HFFc6 (cell line): ENCODE data around the gene NELFE. TPM values are rescaled to one million over a fixed set of nuclear protein-coding genes. Genes with fewer than 3 reads are reported as not detected.
"Not testable (repeated sequence)": the region's sequence is repeated elsewhere in the genome, so short reads cannot be mapped to it uniquely, and the experiment has no call there.

Experiments used
- DNase-seq: peaks from one replicate; pipeline ENCODE4 v3.0.0-alpha.2; 2018
- H3K27ac Mint-ChIP-seq: 2 replicates; pipeline ENCODE4 v1.8.0; 2020; ENCODE audit warnings: mild to moderate bottlenecking, mixed read lengths
- H3K27me3 Mint-ChIP-seq: 2 replicates; pipeline ENCODE4 v1.8.0; 2021; ENCODE audit warnings: mild to moderate bottlenecking, moderate library complexity, mixed read lengths; ENCODE audit not compliant: insufficient read depth
- H3K36me3 Mint-ChIP-seq: 2 replicates; pipeline ENCODE4 v1.8.0; 2021; ENCODE audit warnings: low read depth, mixed read lengths
- H3K4me1 Mint-ChIP-seq: 2 replicates; pipeline ENCODE4 v1.8.0; 2020; ENCODE audit warnings: low read depth, mixed read lengths
- H3K4me3 Mint-ChIP-seq: 2 replicates; pipeline ENCODE4 v1.8.0; 2020; ENCODE audit warnings: mild to moderate bottlenecking, moderate library complexity, mixed read lengths
- H3K9me3 Mint-ChIP-seq: 2 replicates; pipeline ENCODE4 v1.8.0; 2020; ENCODE audit warnings: mild to moderate bottlenecking, mixed read lengths
- microRNA-seq: library from miRNA; unstranded; fragments of <30 nt; microRNA quantifications from one replicate; pipeline ENCODE4, GENCODE V29; 2019
- total RNA-seq, 6 experiments: library from RNA; stranded (reverse); fragmentation: NEBNext Ultra II Directional; extraction: Animal tissue kit (Norgen Biotek cat#: 25700); gene quantifications; 2 replicates in 1 of 6; 3 replicates in 5 of 6; pipeline ENCODE4 v1.2.3, GENCODE V29; 2021
- TF ChIP-seq, protein P1 (sequence below): fragments of 200-600 bp; sonication (generic); IDR thresholded peaks from 2 replicates; pipeline ENCODE4 v1.5.0; 2021; ENCODE audit warnings: antibody characterized with exemption, mild to moderate bottlenecking

NELFE gene
- total RNA-seq, 6 experiments from 2014 or later = 63.4 to 87.0 (median 78.7) TPM

DNA sequence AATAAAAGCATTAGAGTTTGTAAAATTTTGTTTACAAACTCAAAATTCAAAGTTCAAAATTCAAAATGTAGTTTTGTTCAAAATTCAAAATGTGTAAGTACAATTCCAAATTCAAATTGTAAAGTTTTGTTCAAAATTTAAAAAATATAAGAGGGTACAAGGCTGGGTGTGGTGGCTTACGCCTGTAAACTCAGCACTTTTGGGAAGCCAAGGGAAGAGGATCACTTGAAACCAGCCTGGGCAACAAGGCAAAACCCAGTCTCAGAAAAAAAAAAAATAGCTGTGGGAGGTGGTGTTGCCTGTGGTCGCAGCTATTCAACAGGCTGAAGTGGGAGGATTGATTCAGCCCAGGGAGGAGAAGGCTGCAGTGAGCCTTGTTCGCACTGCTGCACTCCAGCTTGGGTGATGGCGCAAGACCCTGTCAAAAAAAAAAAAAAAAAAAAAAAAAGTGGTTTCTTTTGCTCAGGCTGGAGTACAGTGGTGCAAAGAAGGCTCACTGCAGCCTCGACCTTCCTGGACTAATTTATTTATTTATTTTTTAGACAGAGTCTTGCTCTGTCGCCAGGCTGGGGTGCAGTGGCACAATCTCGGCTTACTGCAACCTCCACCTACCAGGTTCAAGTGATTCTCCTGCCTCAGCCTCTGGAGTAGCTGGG lies 51.5 kb downstream of the NELFE start:
- peaks cover 51% of the 10 kb centered on the region for H3K4me1 Mint-ChIP-seq
- H3K4me3 Mint-ChIP-seq = no peak overlapping the region

GRCh38 chr6:31906727-31907126 lies 52.0 kb downstream of the NELFE start:
- H3K27ac Mint-ChIP-seq, H3K9me3 Mint-ChIP-seq, H3K27me3 Mint-ChIP-seq, H3K4me3 Mint-ChIP-seq, H3K36me3 Mint-ChIP-seq, DNase-seq: not testable (repeated sequence)
- H3K4me1 Mint-ChIP-seq = peaks cover 46% of the 10 kb centered on the region

More for the DNA sequence above, 51.5 kb downstream of the NELFE start:
- TF ChIP-seq, protein P1, sequence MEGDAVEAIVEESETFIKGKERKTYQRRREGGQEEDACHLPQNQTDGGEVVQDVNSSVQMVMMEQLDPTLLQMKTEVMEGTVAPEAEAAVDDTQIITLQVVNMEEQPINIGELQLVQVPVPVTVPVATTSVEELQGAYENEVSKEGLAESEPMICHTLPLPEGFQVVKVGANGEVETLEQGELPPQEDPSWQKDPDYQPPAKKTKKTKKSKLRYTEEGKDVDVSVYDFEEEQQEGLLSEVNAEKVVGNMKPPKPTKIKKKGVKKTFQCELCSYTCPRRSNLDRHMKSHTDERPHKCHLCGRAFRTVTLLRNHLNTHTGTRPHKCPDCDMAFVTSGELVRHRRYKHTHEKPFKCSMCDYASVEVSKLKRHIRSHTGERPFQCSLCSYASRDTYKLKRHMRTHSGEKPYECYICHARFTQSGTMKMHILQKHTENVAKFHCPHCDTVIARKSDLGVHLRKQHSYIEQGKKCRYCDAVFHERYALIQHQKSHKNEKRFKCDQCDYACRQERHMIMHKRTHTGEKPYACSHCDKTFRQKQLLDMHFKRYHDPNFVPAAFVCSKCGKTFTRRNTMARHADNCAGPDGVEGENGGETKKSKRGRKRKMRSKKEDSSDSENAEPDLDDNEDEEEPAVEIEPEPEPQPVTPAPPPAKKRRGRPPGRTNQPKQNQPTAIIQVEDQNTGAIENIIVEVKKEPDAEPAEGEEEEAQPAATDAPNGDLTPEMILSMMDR = no peak
- Mint-ChIP-seq H3K27me3 (peaks cover 11% of the 10 kb centered on the region), H3K27ac (no peak overlapping the region), H3K36me3 (no peaks in the 10 kb centered on the region), H3K9me3 (no peaks in the 10 kb centered on the region)
- no peak for DNase-seq

GRCh38 chr6:31906122-31906521 lies 52.6 kb downstream of the NELFE start:
- H3K27ac Mint-ChIP-seq = no peak overlapping the region
- H3K36me3 Mint-ChIP-seq = no peaks in the 10 kb centered on the region
- H3K4me3 Mint-ChIP-seq = no peak overlapping the region
- H3K27me3 Mint-ChIP-seq = peaks cover 9% of the 10 kb centered on the region
- H3K9me3 Mint-ChIP-seq = no peaks in the 10 kb centered on the region
- H3K4me1 Mint-ChIP-seq = peaks cover 43% of the 10 kb centered on the region
- no peak for DNase-seq
- TF ChIP-seq, protein P1 = no peak

- Mint-ChIP-seq H3K36me3 (no peaks in the 10 kb centered on the region), H3K27me3 (peaks cover 9% of the 10 kb centered on the region), H3K27ac (no peak overlapping the region), H3K4me3 (no peak overlapping the region), H3K9me3 (no peaks in the 10 kb centered on the region), H3K4me1 (peaks cover 36% of the 10 kb centered on the region)
- no peak for DNase-seq
- TF ChIP-seq, protein P1 = no peak
Measured at GRCh38 chr6:31905041-31905440, 53.7 kb downstream of the NELFE start.

- TF ChIP-seq, protein P1 = no peak
- DNase-seq = no peak
- Mint-ChIP-seq H3K4me1 (peaks cover 34% of the 10 kb centered on the region), H3K27ac (no peak overlapping the region), H3K36me3 (no peaks in the 10 kb centered on the region), H3K9me3 (no peaks in the 10 kb centered on the region), H3K4me3 (no peak overlapping the region), H3K27me3 (peaks cover 9% of the 10 kb centered on the region)
Measured at GRCh38 chr6:31903957-31904356, 54.8 kb downstream of the NELFE start.

Small RNA genes within 50 kb of the gene (microRNA-seq; reads per million reads assigned to microRNA genes)
- not detected for gene MIR1236

Other genes with a start within 250 kb of the NELFE start
- not detected for gene LY6G6D, start 243.6 kb downstream of the NELFE start, total RNA-seq
- not detected for gene LY6G6C, start 237.2 kb downstream of the NELFE start, total RNA-seq
- not detected for gene MPIG6B, start 235.6 kb downstream of the NELFE start, total RNA-seq
- gene DDAH2, start 229.7 kb downstream of the NELFE start, total RNA-seq = 10 to 100 TPM; 44.0 to 47.8 (median 46.0) TPM
- 100 to 1,000 TPM; 638 to 833 (median 745) TPM for gene CLIC1, start 222.4 kb downstream of the NELFE start, total RNA-seq
- 10 to 100 TPM in 4 of 6 experiments, 1 to 10 TPM in 2; 7.4 to 14.8 (median 12.6) TPM for gene MSH5, start 219.0 kb downstream of the NELFE start, total RNA-seq
- gene SAPCD1, start 196.3 kb downstream of the NELFE start, total RNA-seq = 1 to 10 TPM in 5 of 6 experiments, under 1 TPM in 1; 0.91 to 2.4 (median 1.3) TPM
- gene VWA7, start 181.6 kb downstream of the NELFE start, total RNA-seq = under 1 TPM; 0.24 to 0.83 (median 0.64) TPM
- gene VARS1, start 163.2 kb downstream of the NELFE start, total RNA-seq = 100 to 1,000 TPM; 117 to 144 (median 127) TPM
- 10 to 100 TPM; 31.8 to 48.5 (median 43.4) TPM for gene LSM2, start 152.0 kb downstream of the NELFE start, total RNA-seq
- 1 to 10 TPM; 1.2 to 1.9 (median 1.6) TPM for gene HSPA1L, start 143.7 kb downstream of the NELFE start, total RNA-seq
- gene HSPA1A, start 143.4 kb downstream of the NELFE start, total RNA-seq = 100 to 1,000 TPM in 1 of 6 experiments, 10 to 100 TPM in 5; 78.5 to 102 (median 84.7) TPM
- gene HSPA1B, start 131.2 kb downstream of the NELFE start, total RNA-seq = 100 to 1,000 TPM in 2 of 6 experiments, 10 to 100 TPM in 4; 95.5 to 116 (median 98.9) TPM
- gene NEU1, start 96.2 kb downstream of the NELFE start, total RNA-seq = 10 to 100 TPM; 35.8 to 48.6 (median 40.9) TPM
- under 1 TPM in 1 of 6 experiments, not detected in 5; 0.10 TPM for gene SLC44A4, start 80.0 kb downstream of the NELFE start, total RNA-seq
- 10 to 100 TPM; 43.4 to 47.4 (median 45.9) TPM for gene EHMT2, start 61.3 kb downstream of the NELFE start, total RNA-seq
- 1 to 10 TPM; 7.3 to 9.0 (median 8.3) TPM for gene ZBTB12, start 56.9 kb downstream of the NELFE start, total RNA-seq
- gene C2, start 31.3 kb downstream of the NELFE start, total RNA-seq = under 1 TPM in 4 of 6 experiments, not detected in 2; 0.24 to 0.43 (median 0.43) TPM
- 1 to 10 TPM in 2 of 6 experiments, under 1 TPM in 3, not detected in 1; 0.33 to 1.3 (median 0.81) TPM for gene CFB, start 12.9 kb downstream of the NELFE start, total RNA-seq
- gene SKIC2, start 204 bp upstream of the NELFE start, total RNA-seq = 10 to 100 TPM; 74.0 to 83.3 (median 77.8) TPM
- 10 to 100 TPM; 14.1 to 20.5 (median 16.5) TPM for gene DXO, start 13.2 kb upstream of the NELFE start, total RNA-seq
- 1 to 10 TPM; 1.2 to 3.2 (median 2.0) TPM for gene C4A, start 23.1 kb upstream of the NELFE start, total RNA-seq
- 1 to 10 TPM; 1.5 to 2.5 (median 2.0) TPM for gene C4B, start 55.8 kb upstream of the NELFE start, total RNA-seq
- under 1 TPM in 1 of 6 experiments, not detected in 5; 0.17 TPM for gene CYP21A2, start 79.4 kb upstream of the NELFE start, total RNA-seq
- 1 to 10 TPM in 1 of 6 experiments, under 1 TPM in 5; 0.28 to 1.4 (median 0.83) TPM for gene TNXB, start 150.4 kb upstream of the NELFE start, total RNA-seq
- 10 to 100 TPM; 80.0 to 96.2 (median 88.7) TPM for gene ATF6B, start 169.3 kb upstream of the NELFE start, total RNA-seq
- gene FKBPL, start 171.3 kb upstream of the NELFE start, total RNA-seq = 1 to 10 TPM; 4.3 to 6.0 (median 4.9) TPM
- gene PRRT1, start 193.0 kb upstream of the NELFE start, total RNA-seq = 1 to 10 TPM; 2.6 to 5.8 (median 5.1) TPM
- gene PPT2, start 195.2 kb upstream of the NELFE start, total RNA-seq = 10 to 100 TPM; 15.9 to 21.7 (median 18.6) TPM
- gene EGFL8, start 205.6 kb upstream of the NELFE start, total RNA-seq = 1 to 10 TPM; 3.5 to 4.4 (median 3.7) TPM
- 100 to 1,000 TPM in 5 of 6 experiments, 10 to 100 TPM in 1; 88.8 to 114 (median 104) TPM for gene AGPAT1, start 217.1 kb upstream of the NELFE start, total RNA-seq
- gene RNF5, start 219.4 kb upstream of the NELFE start, total RNA-seq = 10 to 100 TPM; 30.0 to 37.4 (median 34.7) TPM
- gene AGER, start 225.3 kb upstream of the NELFE start, total RNA-seq = 1 to 10 TPM; 6.2 to 7.6 (median 6.5) TPM
- 10 to 100 TPM; 50.7 to 61.4 (median 56.2) TPM for gene PBX2, start 231.2 kb upstream of the NELFE start, total RNA-seq
- gene GPSM3, start 233.7 kb upstream of the NELFE start, total RNA-seq = 10 to 100 TPM in 1 of 6 experiments, 1 to 10 TPM in 5; 4.0 to 10.1 (median 7.6) TPM